IPS-20b (cell line): ENCODE data around the gene GMPPB.
"Not testable (repeated sequence)": the region's sequence is repeated elsewhere in the genome, so short reads cannot be mapped to it uniquely, and the experiment has no call there.

ENCODE experiments used
- H3K27ac ChIP-seq: one replicate; pipeline ENCODE4 v1.5.1; 2013; ENCODE audit warnings: low read length
- H3K27me3 ChIP-seq: 2 replicates; pipeline ENCODE4 v1.6.1; 2013; ENCODE audit warnings: mild to moderate bottlenecking, low read length, inconsistent platforms; ENCODE audit not compliant: insufficient read depth
- H3K36me3 ChIP-seq: 2 replicates; pipeline ENCODE4 v1.6.1; 2013; ENCODE audit warnings: low read depth, mild to moderate bottlenecking, inconsistent platforms, low read length, moderate library complexity; ENCODE audit not compliant: insufficient read depth
- H3K4me1 ChIP-seq: 2 replicates; pipeline ENCODE4 v1.6.1; 2013; ENCODE audit warnings: mild to moderate bottlenecking, control low read depth, inconsistent platforms, low read length, moderate library complexity; ENCODE audit not compliant: insufficient read depth
- H3K4me3 ChIP-seq: 2 replicates; pipeline ENCODE4 v1.5.1; 2013; ENCODE audit warnings: mild to moderate bottlenecking, low read length, inconsistent platforms
- H3K9ac ChIP-seq: 2 replicates; pipeline ENCODE4 v1.6.1; 2013; ENCODE audit warnings: low read depth, mild to moderate bottlenecking, inconsistent platforms, low read length, moderate library complexity
- H3K9me3 ChIP-seq: 2 replicates; pipeline ENCODE4 v1.6.1; 2013; ENCODE audit warnings: mild to moderate bottlenecking, low read depth, low read length, inconsistent platforms; ENCODE audit not compliant: insufficient read depth

The GMPPB gene

DNA sequence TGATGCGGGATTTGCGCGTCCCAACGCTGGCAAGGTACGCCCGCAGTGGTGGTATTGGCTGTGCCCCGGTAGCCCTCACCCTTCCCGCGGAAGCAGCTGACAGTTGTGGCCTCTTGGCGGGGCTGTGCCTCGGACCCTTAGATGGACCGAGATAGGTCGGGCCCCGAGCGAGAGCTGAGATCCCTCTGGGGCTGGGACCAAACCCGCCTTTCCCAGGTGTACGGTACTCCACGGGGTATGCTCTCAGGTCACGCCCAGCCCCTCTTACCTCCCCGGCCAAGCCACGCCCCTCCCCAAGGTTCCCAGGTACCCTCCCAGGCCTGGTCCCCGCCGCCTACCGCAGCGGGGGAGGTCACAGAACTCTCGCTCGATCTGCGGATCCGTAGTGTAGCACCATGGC, 37.4 kb downstream of the GMPPB start:
- not testable (repeated sequence) for H3K4me1 ChIP-seq, H3K27me3 ChIP-seq, H3K27ac ChIP-seq, H3K9me3 ChIP-seq
- Histone ChIP-seq H3K9ac (peak overlapping the region; percentile 79; the same call in 1 of the 2 replicates), H3K4me3 (peak overlapping the region; percentile 74), H3K36me3 (peaks cover 32% of the 10 kb centered on the region)

DNA sequence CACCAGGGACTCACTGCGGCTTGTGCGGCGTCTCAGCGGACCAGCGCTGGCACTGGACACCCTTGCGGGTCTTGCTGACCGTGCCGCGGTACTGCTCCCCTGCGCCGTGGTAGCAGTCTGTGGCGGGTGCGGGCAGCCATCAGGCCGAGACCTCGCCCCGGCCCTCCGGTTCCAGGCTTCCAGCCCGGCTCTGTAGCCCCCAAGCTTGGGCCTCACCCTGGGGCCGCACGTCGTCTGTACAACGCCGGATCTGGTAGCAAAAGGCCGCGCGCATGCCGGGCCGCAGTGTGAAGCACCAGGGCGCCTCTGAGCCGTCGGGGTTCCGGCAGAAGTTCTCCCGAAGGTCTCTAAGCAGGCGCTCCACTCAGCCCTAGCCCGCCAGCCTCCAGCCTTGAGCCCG, 37.9 kb downstream of the GMPPB start:
- H3K9me3 ChIP-seq, H3K9ac ChIP-seq, H3K27ac ChIP-seq, H3K4me3 ChIP-seq, H3K4me1 ChIP-seq, H3K27me3 ChIP-seq: not testable (repeated sequence)
- H3K36me3 ChIP-seq: peaks cover 37% of the 10 kb centered on the region

- H3K27me3 ChIP-seq, H3K9ac ChIP-seq, H3K9me3 ChIP-seq, H3K27ac ChIP-seq, H3K4me1 ChIP-seq, H3K4me3 ChIP-seq: not testable (repeated sequence)
- peaks cover 44% of the 10 kb centered on the region for H3K36me3 ChIP-seq
Measured at GRCh38 chr3:49685103-49685502, 38.6 kb downstream of the GMPPB start.

- H3K4me1 ChIP-seq, H3K9ac ChIP-seq, H3K4me3 ChIP-seq, H3K27me3 ChIP-seq, H3K27ac ChIP-seq, H3K9me3 ChIP-seq: not testable (repeated sequence)
- H3K36me3 ChIP-seq: peaks cover 51% of the 10 kb centered on the region
Measured at GRCh38 chr3:49684453-49684852, 39.3 kb downstream of the GMPPB start.

DNA sequence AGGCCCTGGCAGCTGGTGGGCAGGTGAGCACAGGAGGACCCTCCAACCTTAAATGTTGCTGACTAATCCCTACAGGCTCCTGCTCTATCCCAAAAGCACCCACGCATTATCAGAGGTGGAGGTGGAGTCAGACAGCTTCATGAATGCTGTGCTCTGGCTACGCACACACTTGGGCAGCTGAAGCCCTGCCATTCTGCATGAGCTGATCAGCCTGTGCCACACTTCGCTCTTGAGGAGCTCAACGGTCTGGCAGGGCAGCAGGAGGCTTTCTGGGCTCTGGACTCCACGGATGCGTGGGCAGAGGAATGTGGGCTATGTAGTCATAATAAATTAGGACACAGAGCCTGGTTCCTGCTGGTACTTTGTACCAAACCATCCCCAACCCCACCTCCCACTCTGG, 40.6 kb downstream of the GMPPB start:
- Histone ChIP-seq H3K9ac (no peak overlapping the region), H3K36me3 (peaks cover 64% of the 10 kb centered on the region), H3K27ac (no peak overlapping the region), H3K27me3 (no peaks in the 10 kb centered on the region), H3K4me1 (no peaks in the 10 kb centered on the region), H3K9me3 (no peaks in the 10 kb centered on the region), H3K4me3 (no peak overlapping the region)

GRCh38 chr3:49681543-49681942, 42.2 kb downstream of the GMPPB start:
- no peak overlapping the region for H3K4me3 ChIP-seq
- no peaks in the 10 kb centered on the region for H3K9me3 ChIP-seq
- H3K36me3 ChIP-seq: peaks cover 80% of the 10 kb centered on the region

GRCh38 chr3:49681232-49681522, 42.6 kb downstream of the GMPPB start:
- H3K27ac ChIP-seq: no peak overlapping the region
- no peak overlapping the region for H3K9ac ChIP-seq
- H3K4me1 ChIP-seq: no peaks in the 10 kb centered on the region
- H3K4me3 ChIP-seq: no peak overlapping the region
- peaks cover 83% of the 10 kb centered on the region for H3K36me3 ChIP-seq
- no peaks in the 10 kb centered on the region for H3K9me3 ChIP-seq
- H3K27me3 ChIP-seq: no peaks in the 10 kb centered on the region

More at GRCh38 chr3:49681543-49681942, 42.2 kb downstream of the GMPPB start:
- no peaks in the 10 kb centered on the region for H3K27me3 ChIP-seq
- no peak overlapping the region for H3K27ac ChIP-seq
- no peaks in the 10 kb centered on the region for H3K4me1 ChIP-seq
- H3K9ac ChIP-seq: no peak overlapping the region

GRCh38 chr3:49680493-49681231, 43.1 kb downstream of the GMPPB start:
- Histone ChIP-seq H3K27me3 (no peaks in the 10 kb centered on the region), H3K9ac (no peak overlapping the region), H3K4me3 (no peak overlapping the region), H3K27ac (no peak overlapping the region), H3K36me3 (peaks cover 89% of the 10 kb centered on the region), H3K9me3 (no peaks in the 10 kb centered on the region), H3K4me1 (no peaks in the 10 kb centered on the region)

DNA sequence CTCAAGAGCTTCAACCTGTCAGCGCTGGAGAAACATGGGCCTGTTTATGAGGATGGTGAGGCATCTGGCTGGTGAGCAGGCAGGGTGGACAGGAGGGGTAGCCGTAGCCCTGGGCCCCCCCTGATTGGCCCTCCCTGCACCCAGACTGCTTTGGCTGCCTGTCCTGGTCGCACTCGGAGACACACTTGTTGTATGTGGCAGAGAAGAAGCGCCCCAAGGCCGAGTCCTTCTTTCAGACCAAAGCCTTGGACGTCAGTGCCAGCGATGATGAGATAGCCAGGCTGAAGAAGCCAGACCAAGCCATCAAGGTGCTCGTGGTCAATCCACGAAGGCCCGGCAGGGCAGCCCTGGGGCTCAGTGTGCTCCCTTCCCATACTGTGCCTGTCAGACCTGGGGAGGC, 47.8 kb downstream of the GMPPB start:
- Histone ChIP-seq H3K36me3 (peaks cover 55% of the 10 kb centered on the region), H3K27ac (no peak overlapping the region), H3K4me1 (0 out of 2 replicates have a peak, but pooled peaks cover 4% of the 10 kb centered on the region), H3K9ac (no peak overlapping the region), H3K4me3 (no peak overlapping the region), H3K27me3 (no peaks in the 10 kb centered on the region), H3K9me3 (no peaks in the 10 kb centered on the region)

DNA sequence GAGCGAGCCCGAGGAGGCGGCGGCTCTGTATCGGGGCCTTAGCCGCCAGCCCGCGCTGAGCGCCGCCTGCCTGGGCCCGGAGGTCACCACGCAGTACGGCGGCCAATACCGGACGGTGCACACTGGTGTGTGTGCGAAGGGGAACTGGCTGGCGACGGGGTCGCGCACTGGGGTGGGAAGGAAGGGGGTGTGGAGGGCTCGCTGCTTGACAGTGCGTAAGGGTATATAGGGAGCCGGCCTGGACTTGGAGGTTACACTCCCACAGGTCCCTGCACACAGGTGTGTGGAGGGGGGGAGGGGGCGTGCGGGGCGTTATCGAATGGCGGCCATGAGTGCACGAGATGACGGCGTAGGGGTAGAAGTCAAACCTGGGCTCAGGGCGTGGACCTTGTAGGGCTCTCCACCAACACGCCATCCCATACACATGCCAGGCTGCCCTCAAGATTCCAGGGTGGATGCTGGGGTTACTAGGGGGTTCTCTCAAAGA, 49.2 kb downstream of the GMPPB start:
- H3K27ac ChIP-seq: no peak overlapping the region
- peaks cover 42% of the 10 kb centered on the region for H3K36me3 ChIP-seq
- H3K9me3 ChIP-seq: no peaks in the 10 kb centered on the region

DNA sequence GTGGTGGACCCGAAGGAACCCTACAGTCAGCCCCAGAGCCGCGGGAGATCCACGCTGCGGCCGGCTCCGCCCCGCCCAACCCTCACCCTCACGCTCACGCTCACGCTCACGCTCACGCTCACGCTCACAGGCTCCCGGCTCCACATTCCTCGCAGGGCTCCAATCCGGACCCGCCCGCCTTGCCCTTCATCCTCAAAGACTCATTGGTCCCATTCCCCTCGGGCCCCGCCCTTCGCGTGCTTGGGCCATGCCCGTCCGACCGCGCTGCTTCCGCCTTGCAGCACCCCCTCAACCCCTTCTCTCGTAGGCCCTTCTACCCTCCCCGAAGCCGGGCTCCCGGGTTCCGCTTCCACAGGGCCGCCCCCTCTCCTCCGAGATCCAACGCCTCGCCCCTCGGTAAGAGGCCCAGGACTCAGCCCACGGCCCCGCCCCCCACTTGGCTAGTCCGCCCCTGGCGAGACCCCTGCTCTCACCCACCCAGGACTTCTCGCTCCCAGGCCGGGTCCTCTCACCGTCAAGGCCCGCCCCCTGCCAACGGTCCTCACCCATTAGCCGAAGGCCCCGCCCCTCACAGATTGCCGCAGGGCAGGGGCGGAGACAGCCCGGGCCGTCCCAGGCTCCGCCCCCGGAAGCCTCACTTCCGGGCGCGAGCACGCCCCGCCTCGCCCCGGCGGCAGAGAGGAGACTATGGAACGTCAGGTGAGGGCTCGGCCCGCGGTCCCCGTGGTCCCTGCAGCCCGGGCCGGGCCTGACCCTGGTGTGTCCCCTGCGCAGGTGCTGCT, 49.8 kb downstream of the GMPPB start, which contains the start of gene APEH:
Gene APEH, plus strand, starts transcription at position 637 of the 782 bp plus-strand sequence. Its CDS starts 51 bp downstream, at position 688.
- Histone ChIP-seq H3K27me3 (no peaks in the 10 kb centered on the region), H3K4me1 (0 out of 2 replicates have a peak, but pooled peaks cover 4% of the 10 kb centered on the region), H3K9me3 (no peaks in the 10 kb centered on the region), H3K9ac (peak within 1 kb of the TSS; percentile 91), H3K27ac (peak within 1 kb of the TSS; percentile 95), H3K36me3 (peaks cover 35% of the 10 kb centered on the region), H3K4me3 (peak within 1 kb of the TSS; percentile 91)

More for the DNA sequence above, 49.2 kb downstream of the GMPPB start:
- Histone ChIP-seq H3K4me3 (peak overlapping the region; percentile 91), H3K27me3 (no peaks in the 10 kb centered on the region), H3K9ac (peak overlapping the region; percentile 91), H3K4me1 (0 out of 2 replicates have a peak, but pooled peaks cover 4% of the 10 kb centered on the region)
